WTC11 (cell line): ENCODE results near the gene ANO7.

Source experiments
- CBFB ChIP-seq: sonication (generic); formaldehyde crosslinking; IDR thresholded peaks from 2 replicates; pipeline ENCODE4 v1.8.1; 2022; ENCODE audit warnings: mild to moderate bottlenecking, low read depth, missing genetic modification reagents
- CREB1 ChIP-seq: sonication (generic); formaldehyde crosslinking; IDR thresholded peaks from 2 replicates; pipeline ENCODE4 v1.8.0; 2023; ENCODE audit warnings: mild to moderate bottlenecking, missing genetic modification reagents
- SMAD4 ChIP-seq: sonication (generic); formaldehyde crosslinking; IDR thresholded peaks from 2 replicates; pipeline ENCODE4 v1.8.0; 2022; ENCODE audit warnings: mild to moderate bottlenecking, missing genetic modification reagents
- ZNF121 ChIP-seq: sonication (generic); formaldehyde crosslinking; IDR thresholded peaks from 2 replicates; pipeline ENCODE4 v1.8.0; 2023; ENCODE audit warnings: missing genetic modification reagents
- ZNF232 ChIP-seq: sonication (generic); formaldehyde crosslinking; IDR thresholded peaks from 2 replicates; pipeline ENCODE4 v1.8.0; 2022; ENCODE audit warnings: mild to moderate bottlenecking, missing genetic modification reagents
- TF ChIP-seq, protein P1 (sequence below): fragments of 200-600 bp; IDR thresholded peaks from 2 replicates; pipeline ENCODE4 v1.8.0; 2022; ENCODE audit warnings: antibody characterized with exemption
- TF ChIP-seq, protein P2 (sequence below): sonication (generic); formaldehyde crosslinking; IDR thresholded peaks from 2 replicates; pipeline ENCODE4 v1.8.1; 2023; ENCODE audit warnings: mild to moderate bottlenecking, missing genetic modification reagents, moderate library complexity
- TF ChIP-seq, protein P3 (sequence below): sonication (generic); formaldehyde crosslinking; IDR thresholded peaks from 2 replicates; pipeline ENCODE4 v1.8.1; 2023; ENCODE audit warnings: mild to moderate bottlenecking, moderate library complexity, missing genetic modification reagents
- TF ChIP-seq, protein P4 (sequence below): sonication (generic); formaldehyde crosslinking; IDR thresholded peaks from 2 replicates; pipeline ENCODE4 v1.8.0; 2022; ENCODE audit warnings: mild to moderate bottlenecking, missing genetic modification reagents
- TF ChIP-seq, protein P5 (sequence below): sonication (generic); formaldehyde crosslinking; IDR thresholded peaks from 2 replicates; pipeline ENCODE4 v1.8.1; 2023; ENCODE audit warnings: mild to moderate bottlenecking, missing genetic modification reagents, moderate library complexity
- TF ChIP-seq, protein P6 (sequence below): sonication (generic); formaldehyde crosslinking; IDR thresholded peaks from 2 replicates; pipeline ENCODE4 v1.8.0; 2023; ENCODE audit warnings: missing genetic modification reagents, mild to moderate bottlenecking, borderline replicate concordance
- TF ChIP-seq, protein P7 (sequence below): sonication (generic); formaldehyde crosslinking; IDR thresholded peaks from 2 replicates; pipeline ENCODE4 v1.8.1; 2023; ENCODE audit warnings: mild to moderate bottlenecking, missing genetic modification reagents
- TF ChIP-seq, protein P8 (sequence below): sonication (generic); formaldehyde crosslinking; IDR thresholded peaks from 2 replicates; pipeline ENCODE4 v1.8.0; 2022; ENCODE audit warnings: mild to moderate bottlenecking, missing genetic modification reagents
- TF ChIP-seq, protein P9 (sequence below): sonication (generic); formaldehyde crosslinking; IDR thresholded peaks from 2 replicates; pipeline ENCODE4 v1.8.0; 2022; ENCODE audit warnings: mild to moderate bottlenecking, missing genetic modification reagents

DNA sequence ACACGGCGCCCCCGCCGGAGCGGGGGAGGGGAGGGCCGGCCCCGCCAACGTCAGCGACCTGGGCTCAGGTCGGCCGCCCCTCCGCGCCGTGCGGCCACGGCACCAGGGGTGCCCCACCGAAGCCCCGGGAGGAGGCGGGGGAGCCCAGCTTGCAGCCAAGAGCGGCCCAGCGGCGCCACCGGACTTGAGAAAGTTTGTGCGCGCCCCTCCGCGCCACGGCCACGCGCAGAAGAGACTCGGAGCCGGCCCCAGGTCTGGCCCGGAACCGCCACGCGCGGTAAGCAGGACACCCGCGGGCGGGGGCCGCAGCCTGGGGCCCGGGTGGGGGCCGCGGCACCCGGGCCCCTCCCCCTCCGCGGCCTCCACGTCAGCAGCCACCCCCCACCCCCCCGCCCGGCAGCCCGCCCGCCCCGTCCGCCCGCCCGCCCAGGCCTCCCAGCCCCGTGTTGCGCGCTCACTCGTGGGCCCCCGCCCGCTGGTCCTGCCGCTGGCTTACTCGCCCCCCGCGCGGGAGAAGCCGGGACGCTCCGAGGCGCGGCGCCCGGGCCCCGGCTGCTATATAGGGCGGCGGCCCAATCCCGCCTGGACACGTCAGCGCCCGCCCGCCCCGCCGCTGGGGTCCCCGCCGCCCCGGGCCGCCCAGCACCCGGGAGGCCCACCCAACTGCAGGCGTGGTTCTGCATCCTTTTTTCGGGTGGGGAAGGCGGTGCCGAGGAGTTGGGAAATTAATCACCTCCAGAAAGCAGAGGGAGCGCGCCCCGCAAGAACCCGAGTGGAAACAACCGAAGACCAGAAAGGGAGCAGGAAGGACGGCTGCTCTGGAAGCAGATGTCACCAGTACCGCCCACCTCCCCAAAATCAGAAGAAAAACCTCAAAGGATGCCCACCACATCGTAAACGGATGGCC is 84.1 kb downstream of the ANO7 start:
- TF ChIP-seq, protein P1, sequence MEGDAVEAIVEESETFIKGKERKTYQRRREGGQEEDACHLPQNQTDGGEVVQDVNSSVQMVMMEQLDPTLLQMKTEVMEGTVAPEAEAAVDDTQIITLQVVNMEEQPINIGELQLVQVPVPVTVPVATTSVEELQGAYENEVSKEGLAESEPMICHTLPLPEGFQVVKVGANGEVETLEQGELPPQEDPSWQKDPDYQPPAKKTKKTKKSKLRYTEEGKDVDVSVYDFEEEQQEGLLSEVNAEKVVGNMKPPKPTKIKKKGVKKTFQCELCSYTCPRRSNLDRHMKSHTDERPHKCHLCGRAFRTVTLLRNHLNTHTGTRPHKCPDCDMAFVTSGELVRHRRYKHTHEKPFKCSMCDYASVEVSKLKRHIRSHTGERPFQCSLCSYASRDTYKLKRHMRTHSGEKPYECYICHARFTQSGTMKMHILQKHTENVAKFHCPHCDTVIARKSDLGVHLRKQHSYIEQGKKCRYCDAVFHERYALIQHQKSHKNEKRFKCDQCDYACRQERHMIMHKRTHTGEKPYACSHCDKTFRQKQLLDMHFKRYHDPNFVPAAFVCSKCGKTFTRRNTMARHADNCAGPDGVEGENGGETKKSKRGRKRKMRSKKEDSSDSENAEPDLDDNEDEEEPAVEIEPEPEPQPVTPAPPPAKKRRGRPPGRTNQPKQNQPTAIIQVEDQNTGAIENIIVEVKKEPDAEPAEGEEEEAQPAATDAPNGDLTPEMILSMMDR: no peak
- TF ChIP-seq, protein P2, sequence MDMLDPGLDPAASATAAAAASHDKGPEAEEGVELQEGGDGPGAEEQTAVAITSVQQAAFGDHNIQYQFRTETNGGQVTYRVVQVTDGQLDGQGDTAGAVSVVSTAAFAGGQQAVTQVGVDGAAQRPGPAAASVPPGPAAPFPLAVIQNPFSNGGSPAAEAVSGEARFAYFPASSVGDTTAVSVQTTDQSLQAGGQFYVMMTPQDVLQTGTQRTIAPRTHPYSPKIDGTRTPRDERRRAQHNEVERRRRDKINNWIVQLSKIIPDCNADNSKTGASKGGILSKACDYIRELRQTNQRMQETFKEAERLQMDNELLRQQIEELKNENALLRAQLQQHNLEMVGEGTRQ (CRISPR knock-in tag): no peak
- TF ChIP-seq CREB1 (no peak), CBFB (CRISPR knock-in tag) (no peak), ZNF232 (no peak), ZNF121 (CRISPR knock-in tag) (no peak), SMAD4 (CRISPR knock-in tag) (no peak)
- TF ChIP-seq, protein P3, sequence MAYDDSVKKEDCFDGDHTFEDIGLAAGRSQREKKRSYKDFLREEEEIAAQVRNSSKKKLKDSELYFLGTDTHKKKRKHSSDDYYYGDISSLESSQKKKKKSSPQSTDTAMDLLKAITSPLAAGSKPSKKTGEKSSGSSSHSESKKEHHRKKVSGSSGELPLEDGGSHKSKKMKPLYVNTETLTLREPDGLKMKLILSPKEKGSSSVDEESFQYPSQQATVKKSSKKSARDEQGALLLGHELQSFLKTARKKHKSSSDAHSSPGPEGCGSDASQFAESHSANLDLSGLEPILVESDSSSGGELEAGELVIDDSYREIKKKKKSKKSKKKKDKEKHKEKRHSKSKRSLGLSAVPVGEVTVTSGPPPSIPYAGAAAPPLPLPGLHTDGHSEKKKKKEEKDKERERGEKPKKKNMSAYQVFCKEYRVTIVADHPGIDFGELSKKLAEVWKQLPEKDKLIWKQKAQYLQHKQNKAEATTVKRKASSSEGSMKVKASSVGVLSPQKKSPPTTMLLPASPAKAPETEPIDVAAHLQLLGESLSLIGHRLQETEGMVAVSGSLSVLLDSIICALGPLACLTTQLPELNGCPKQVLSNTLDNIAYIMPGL (CRISPR knock-in tag): no peak
- TF ChIP-seq, protein P4, sequence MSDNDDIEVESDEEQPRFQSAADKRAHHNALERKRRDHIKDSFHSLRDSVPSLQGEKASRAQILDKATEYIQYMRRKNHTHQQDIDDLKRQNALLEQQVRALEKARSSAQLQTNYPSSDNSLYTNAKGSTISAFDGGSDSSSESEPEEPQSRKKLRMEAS: no peak
- TF ChIP-seq, protein P5, sequence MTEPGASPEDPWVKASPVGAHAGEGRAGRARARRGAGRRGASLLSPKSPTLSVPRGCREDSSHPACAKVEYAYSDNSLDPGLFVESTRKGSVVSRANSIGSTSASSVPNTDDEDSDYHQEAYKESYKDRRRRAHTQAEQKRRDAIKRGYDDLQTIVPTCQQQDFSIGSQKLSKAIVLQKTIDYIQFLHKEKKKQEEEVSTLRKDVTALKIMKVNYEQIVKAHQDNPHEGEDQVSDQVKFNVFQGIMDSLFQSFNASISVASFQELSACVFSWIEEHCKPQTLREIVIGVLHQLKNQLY (CRISPR knock-in tag): no peak
- TF ChIP-seq, protein P6, sequence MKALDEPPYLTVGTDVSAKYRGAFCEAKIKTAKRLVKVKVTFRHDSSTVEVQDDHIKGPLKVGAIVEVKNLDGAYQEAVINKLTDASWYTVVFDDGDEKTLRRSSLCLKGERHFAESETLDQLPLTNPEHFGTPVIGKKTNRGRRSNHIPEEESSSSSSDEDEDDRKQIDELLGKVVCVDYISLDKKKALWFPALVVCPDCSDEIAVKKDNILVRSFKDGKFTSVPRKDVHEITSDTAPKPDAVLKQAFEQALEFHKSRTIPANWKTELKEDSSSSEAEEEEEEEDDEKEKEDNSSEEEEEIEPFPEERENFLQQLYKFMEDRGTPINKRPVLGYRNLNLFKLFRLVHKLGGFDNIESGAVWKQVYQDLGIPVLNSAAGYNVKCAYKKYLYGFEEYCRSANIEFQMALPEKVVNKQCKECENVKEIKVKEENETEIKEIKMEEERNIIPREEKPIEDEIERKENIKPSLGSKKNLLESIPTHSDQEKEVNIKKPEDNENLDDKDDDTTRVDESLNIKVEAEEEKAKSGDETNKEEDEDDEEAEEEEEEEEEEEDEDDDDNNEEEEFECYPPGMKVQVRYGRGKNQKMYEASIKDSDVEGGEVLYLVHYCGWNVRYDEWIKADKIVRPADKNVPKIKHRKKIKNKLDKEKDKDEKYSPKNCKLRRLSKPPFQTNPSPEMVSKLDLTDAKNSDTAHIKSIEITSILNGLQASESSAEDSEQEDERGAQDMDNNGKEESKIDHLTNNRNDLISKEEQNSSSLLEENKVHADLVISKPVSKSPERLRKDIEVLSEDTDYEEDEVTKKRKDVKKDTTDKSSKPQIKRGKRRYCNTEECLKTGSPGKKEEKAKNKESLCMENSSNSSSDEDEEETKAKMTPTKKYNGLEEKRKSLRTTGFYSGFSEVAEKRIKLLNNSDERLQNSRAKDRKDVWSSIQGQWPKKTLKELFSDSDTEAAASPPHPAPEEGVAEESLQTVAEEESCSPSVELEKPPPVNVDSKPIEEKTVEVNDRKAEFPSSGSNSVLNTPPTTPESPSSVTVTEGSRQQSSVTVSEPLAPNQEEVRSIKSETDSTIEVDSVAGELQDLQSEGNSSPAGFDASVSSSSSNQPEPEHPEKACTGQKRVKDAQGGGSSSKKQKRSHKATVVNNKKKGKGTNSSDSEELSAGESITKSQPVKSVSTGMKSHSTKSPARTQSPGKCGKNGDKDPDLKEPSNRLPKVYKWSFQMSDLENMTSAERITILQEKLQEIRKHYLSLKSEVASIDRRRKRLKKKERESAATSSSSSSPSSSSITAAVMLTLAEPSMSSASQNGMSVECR (CRISPR knock-in tag): no peak
- TF ChIP-seq, protein P7, sequence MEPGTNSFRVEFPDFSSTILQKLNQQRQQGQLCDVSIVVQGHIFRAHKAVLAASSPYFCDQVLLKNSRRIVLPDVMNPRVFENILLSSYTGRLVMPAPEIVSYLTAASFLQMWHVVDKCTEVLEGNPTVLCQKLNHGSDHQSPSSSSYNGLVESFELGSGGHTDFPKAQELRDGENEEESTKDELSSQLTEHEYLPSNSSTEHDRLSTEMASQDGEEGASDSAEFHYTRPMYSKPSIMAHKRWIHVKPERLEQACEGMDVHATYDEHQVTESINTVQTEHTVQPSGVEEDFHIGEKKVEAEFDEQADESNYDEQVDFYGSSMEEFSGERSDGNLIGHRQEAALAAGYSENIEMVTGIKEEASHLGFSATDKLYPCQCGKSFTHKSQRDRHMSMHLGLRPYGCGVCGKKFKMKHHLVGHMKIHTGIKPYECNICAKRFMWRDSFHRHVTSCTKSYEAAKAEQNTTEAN: no peak
- TF ChIP-seq, protein P8, sequence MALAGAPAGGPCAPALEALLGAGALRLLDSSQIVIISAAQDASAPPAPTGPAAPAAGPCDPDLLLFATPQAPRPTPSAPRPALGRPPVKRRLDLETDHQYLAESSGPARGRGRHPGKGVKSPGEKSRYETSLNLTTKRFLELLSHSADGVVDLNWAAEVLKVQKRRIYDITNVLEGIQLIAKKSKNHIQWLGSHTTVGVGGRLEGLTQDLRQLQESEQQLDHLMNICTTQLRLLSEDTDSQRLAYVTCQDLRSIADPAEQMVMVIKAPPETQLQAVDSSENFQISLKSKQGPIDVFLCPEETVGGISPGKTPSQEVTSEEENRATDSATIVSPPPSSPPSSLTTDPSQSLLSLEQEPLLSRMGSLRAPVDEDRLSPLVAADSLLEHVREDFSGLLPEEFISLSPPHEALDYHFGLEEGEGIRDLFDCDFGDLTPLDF (CRISPR knock-in tag): no peak
- TF ChIP-seq, protein P9, sequence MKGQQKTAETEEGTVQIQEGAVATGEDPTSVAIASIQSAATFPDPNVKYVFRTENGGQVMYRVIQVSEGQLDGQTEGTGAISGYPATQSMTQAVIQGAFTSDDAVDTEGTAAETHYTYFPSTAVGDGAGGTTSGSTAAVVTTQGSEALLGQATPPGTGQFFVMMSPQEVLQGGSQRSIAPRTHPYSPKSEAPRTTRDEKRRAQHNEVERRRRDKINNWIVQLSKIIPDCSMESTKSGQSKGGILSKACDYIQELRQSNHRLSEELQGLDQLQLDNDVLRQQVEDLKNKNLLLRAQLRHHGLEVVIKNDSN: no peak
